ENCODE measurements around the gene ETV6.

GRCh38 chr12:11815397-11815796 is 165.9 kb downstream of the ETV6 start:
- TF ChIP-seq, protein P1, sequence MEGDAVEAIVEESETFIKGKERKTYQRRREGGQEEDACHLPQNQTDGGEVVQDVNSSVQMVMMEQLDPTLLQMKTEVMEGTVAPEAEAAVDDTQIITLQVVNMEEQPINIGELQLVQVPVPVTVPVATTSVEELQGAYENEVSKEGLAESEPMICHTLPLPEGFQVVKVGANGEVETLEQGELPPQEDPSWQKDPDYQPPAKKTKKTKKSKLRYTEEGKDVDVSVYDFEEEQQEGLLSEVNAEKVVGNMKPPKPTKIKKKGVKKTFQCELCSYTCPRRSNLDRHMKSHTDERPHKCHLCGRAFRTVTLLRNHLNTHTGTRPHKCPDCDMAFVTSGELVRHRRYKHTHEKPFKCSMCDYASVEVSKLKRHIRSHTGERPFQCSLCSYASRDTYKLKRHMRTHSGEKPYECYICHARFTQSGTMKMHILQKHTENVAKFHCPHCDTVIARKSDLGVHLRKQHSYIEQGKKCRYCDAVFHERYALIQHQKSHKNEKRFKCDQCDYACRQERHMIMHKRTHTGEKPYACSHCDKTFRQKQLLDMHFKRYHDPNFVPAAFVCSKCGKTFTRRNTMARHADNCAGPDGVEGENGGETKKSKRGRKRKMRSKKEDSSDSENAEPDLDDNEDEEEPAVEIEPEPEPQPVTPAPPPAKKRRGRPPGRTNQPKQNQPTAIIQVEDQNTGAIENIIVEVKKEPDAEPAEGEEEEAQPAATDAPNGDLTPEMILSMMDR (IDR thresholded peaks at IDR 0.05) = no peak
- TF ChIP-seq POLR2A (IDR thresholded peaks at IDR 0.05) = no peak

Data from uterus (tissue), 2 donors.